GM12874 (cell line): Measurements from ENCODE around the gene PHF21B.

Source experiments
- TF ChIP-seq, protein P1 (sequence below): IDR thresholded peaks from 2 replicates; pipeline ENCODE4 v1.5.1; 2011; ENCODE audit warnings: low read depth, mild to moderate bottlenecking, control low read depth, low read length, moderate library complexity; ENCODE audit not compliant: insufficient read depth

The PHF21B gene

GRCh38 chr22:44913198-44913983 is 96.4 kb downstream of the PHF21B start:
- TF ChIP-seq, protein P1, sequence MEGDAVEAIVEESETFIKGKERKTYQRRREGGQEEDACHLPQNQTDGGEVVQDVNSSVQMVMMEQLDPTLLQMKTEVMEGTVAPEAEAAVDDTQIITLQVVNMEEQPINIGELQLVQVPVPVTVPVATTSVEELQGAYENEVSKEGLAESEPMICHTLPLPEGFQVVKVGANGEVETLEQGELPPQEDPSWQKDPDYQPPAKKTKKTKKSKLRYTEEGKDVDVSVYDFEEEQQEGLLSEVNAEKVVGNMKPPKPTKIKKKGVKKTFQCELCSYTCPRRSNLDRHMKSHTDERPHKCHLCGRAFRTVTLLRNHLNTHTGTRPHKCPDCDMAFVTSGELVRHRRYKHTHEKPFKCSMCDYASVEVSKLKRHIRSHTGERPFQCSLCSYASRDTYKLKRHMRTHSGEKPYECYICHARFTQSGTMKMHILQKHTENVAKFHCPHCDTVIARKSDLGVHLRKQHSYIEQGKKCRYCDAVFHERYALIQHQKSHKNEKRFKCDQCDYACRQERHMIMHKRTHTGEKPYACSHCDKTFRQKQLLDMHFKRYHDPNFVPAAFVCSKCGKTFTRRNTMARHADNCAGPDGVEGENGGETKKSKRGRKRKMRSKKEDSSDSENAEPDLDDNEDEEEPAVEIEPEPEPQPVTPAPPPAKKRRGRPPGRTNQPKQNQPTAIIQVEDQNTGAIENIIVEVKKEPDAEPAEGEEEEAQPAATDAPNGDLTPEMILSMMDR: no peak

DNA sequence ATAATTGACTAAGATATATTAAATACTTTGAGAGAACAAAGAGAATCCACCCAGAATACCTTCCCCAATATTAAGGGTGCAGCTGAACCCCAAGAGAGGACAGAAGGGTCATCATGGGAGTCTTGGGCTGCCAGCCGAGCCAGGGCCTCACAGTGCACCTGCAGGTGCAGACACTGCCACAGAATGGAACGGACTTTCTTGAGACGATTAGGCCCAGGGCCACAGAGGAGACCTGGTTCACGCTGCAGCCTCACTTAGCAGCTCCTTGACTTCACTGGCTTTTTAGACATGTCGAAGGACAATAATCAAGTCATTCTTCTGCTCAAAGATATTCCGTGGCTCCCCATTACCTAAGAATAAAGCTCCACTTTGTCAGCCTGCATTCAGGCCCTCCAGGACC is 100.6 kb downstream of the PHF21B start:
- TF ChIP-seq, protein P1: no peak

DNA sequence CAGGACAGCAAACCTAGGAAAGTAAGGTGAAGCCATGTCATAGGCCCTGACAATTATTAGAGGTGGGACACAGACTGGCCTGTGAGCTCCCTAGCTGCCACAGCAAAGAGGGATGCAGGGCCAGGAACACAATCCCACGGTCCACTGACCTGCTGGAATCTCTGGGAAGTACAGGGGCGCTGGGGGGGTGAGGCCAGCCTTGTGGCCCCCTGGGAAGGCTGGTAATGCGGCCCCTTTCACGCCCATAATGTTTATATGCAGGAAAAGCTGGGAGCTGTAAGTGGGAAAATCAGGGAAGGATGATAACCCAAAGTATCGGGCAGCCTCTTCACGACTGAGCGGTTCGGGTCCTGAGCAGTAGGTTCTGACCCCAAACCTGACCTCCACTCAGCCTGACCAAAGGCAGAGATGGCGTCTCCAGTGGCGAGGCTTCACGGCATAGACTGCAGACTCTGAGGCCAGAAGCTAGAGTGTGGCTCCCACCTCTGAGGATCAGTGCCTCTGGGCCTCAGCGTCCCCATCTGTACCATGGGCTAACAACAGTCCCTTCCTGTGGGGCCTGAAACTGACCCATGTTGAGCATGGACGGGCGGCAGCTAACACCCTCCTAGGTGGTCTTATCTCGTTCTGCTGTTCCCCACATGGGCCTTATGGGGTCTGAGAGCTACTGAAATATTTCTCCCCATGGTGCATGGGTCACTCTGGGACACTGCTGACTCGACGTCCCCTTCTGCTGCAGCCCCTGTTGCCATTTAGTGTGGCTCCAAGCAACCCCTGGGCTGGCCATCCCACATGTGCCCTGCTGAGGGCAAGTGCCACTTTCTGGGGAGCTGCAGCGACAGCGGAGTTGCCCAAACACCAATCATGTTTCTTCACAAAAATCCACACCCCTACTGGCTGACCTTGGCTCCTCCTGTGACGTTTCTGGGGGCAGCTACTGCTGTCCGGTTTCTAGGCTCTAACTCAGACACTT is 101.8 kb downstream of the PHF21B start:
- TF ChIP-seq, protein P1: no peak

DNA sequence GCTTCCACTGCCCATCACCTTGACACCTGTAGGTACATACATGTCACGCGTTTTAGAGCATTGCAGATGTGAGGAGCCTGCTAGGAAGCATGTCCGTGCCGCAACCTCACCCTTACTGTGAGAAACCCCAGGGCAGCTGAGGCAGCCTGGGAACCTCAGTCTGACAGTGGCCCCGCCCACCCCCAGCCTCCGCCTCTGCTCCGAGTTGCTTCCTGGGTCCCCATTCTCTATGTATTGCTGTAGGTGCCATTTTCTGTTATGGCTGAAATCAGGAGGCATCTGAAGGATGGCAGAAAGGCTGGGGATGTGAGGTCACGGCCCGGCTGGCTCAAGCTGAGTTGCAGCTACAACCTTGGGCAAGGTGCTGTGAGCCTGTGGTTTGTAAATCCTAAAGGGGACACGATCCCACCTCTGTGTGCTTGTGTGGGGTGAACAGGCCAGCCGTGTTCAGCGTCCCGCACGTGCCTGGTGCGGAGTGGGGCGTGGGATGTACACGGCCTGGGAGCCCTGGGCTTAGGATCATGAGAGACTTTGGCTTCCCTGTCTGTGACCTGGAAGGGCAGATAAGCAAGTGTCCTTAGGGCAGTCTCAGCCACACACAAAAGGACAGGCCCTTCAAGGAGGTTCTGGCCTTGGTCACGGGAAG is 102.7 kb downstream of the PHF21B start:
- TF ChIP-seq, protein P1: no peak

- TF ChIP-seq, protein P1: no peak
Measured at GRCh38 chr22:44906248-44906936, 103.4 kb downstream of the PHF21B start.

- TF ChIP-seq, protein P1: no peak
Measured at GRCh38 chr22:44901301-44901700, 108.5 kb downstream of the PHF21B start.
